ENCODE data around the gene C3orf22.
"Not testable (repeated sequence)": the region's sequence is repeated elsewhere in the genome, so short reads cannot be mapped to it uniquely, and the experiment has no call there.

The C3orf22 gene

GRCh38 chr3:126558336-126559071 is at the start of gene C3orf22:
Gene C3orf22 (minus strand): TSS chr3:126558932. CDS start chr3:126553390, 5,542 bp downstream.
- no peak for DNase-seq

- no peak for DNase-seq
Measured at GRCh38 chr3:126607214-126607908, 48.6 kb upstream of the C3orf22 start.

- DNase-seq: no peak
Measured at GRCh38 chr3:126606001-126606400, 47.3 kb upstream of the C3orf22 start.

- no peak for DNase-seq
Measured at GRCh38 chr3:126604691-126605090, 46.0 kb upstream of the C3orf22 start.

GRCh38 chr3:126599101-126599500 is 40.4 kb upstream of the C3orf22 start:
- DNase-seq: no peak

GRCh38 chr3:126595479-126595878 is 36.7 kb upstream of the C3orf22 start:
- not testable (repeated sequence) for DNase-seq

- not testable (repeated sequence) for DNase-seq
Measured at GRCh38 chr3:126591515-126591914, 32.8 kb upstream of the C3orf22 start.

- DNase-seq: no peak
Measured at GRCh38 chr3:126582311-126582710, 23.6 kb upstream of the C3orf22 start.

GRCh38 chr3:126581569-126581968 is 22.8 kb upstream of the C3orf22 start:
- DNase-seq: no peak

GRCh38 chr3:126580746-126581145 is 22.0 kb upstream of the C3orf22 start:
- DNase-seq: no peak

GRCh38 chr3:126578702-126579101 is 20.0 kb upstream of the C3orf22 start:
- no peak for DNase-seq

GRCh38 chr3:126577261-126577660 is 18.5 kb upstream of the C3orf22 start:
- no peak for DNase-seq

- no peak for DNase-seq
Measured at GRCh38 chr3:126573492-126574117, 14.9 kb upstream of the C3orf22 start.

- DNase-seq: no peak
Measured at GRCh38 chr3:126571078-126571477, 12.3 kb upstream of the C3orf22 start.

GRCh38 chr3:126570103-126570541 is 11.4 kb upstream of the C3orf22 start:
- DNase-seq: no peak

GRCh38 chr3:126569390-126569975 is 10.8 kb upstream of the C3orf22 start:
- DNase-seq: no peak

GRCh38 chr3:126568776-126569342 is 10.1 kb upstream of the C3orf22 start:
- no peak for DNase-seq

- no peak for DNase-seq
Measured at GRCh38 chr3:126567696-126568438, 9.1 kb upstream of the C3orf22 start.

GRCh38 chr3:126562737-126563276 is 4.1 kb upstream of the C3orf22 start:
- no peak for DNase-seq

GRCh38 chr3:126557761-126558160 is 971 bp downstream of the C3orf22 start:
- no peak for DNase-seq

- no peak for DNase-seq
Measured at GRCh38 chr3:126557415-126557745, 1.4 kb downstream of the C3orf22 start.
